NCI-H1105 treated with DMSO at 0.1 percent for 48 hours (cell line): ENCODE results near the gene CNTNAP2.

ENCODE experiments used
- DNase-seq: peaks from one replicate; lab custom pipeline; 2025; lab: John Stamatoyannopoulos, UW

The CNTNAP2 gene

DNA sequence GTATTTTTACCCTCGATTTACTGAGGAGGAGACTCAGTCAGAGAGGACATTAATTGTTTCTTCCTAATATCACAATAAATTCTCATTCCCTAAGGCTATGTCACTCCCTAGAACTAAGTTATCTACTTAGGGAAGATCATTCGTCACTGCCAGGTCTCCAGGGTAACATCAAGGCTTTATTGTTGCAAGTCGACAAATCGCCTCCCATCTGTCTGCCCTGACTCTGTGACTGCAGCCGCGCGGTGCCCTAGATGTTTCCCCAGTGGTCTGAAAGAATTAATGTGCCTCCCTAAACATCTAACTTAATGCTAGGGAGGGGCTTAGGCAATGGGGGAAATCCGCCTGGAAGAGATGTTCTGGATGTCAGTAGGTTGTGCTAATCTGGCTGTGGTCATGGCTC, 1915.2 kb downstream of the CNTNAP2 start:
- no peak for DNase-seq

DNA sequence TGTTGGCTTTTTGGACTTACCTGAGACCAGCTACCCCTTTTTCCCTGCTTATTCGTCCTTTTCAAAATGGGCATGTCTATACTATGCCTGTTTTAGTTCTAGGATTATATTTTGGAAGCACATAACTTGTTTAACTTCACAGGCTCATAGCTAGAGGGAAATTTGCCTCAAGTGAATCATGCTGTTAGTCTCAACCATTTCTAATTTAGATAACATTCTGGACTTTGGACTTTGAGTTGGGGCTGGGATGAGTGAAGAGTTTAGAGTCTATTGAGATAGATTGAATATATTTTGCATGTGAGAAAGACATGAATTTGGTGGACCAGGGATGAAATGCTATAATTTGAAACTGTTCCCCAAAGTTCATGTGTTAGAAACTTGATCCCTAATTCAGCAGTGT, 1919.3 kb downstream of the CNTNAP2 start:
- no peak for DNase-seq

DNA sequence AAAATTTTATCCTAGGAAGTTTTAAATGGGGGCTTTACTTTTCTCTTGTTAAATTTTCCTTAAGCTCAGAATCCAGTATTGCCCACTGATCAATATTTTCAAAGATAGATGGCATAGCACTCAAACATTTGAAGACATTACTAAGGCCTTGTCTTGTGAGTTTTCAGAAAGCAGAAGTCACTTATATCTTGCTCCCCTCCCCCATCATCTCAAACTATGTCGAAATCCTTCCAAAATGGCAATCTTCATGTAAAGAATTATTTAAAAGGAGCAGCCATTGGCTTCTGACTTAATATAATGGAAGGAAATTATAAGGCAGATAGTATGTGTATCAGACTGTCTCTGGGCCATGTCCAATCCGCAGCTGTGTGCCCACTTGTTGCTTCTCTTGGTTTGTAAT, 1920.4 kb downstream of the CNTNAP2 start:
- DNase-seq: no peak

- DNase-seq: no peak
Observed at GRCh38 chr7:148041156-148041555, 1924.6 kb downstream of the CNTNAP2 start.

DNA sequence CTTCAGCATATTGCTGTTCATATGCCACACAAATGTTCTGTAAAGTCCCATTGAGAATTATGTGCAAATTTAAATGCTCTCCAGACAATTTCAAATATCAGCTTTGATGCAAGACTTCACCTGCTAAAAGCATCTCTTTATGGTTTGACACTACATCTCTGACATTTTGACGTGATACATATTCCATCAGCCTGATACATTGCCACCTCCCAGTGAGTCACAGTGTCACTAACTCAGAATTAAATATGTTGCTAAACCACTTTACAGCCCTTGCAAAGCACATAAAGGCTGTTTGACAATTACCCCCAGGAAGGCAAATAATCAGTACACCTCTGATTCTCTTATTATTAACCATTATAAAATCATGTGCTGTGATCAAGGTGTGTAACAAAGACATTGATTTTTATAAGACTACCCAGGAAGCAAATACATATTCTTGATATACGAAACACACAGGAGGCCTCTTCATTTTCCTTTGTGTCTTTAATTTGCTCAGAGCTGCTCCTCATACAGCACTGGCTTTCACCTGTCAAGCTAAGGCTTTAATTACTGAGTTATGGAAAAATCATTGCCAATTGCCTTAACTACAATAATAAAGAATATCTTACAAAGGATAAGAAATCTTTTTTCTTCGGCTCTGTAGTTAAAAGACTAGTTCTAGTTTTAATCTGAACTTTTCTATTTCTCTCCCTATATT, 1926.5 kb downstream of the CNTNAP2 start:
- peak; percentile 95 for DNase-seq

DNA sequence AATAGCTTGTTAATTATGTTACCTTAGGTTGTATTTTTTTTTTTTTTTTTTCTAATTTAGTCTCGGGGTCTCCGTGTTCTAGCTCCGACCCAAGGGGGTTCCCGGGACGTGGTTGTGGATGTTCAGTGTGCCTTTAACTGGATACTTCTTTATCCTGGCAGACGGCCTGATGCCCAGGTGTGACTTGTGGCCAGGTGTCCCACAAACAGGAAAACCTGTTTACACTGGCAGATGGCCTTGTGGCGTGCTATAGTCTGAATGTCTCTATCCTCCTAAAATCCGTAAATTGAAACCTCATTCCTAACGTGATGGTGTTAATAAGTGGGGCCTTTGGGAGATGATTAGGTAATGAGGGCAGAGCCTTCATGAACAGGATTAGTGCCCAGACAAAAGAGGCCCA, 1927.6 kb downstream of the CNTNAP2 start:
- peak; percentile 93 for DNase-seq

- DNase-seq: peak; percentile 94
Observed at GRCh38 chr7:148045521-148045920, 1928.9 kb downstream of the CNTNAP2 start.

GRCh38 chr7:148049068-148049467, 1932.5 kb downstream of the CNTNAP2 start:
- DNase-seq: no peak

DNA sequence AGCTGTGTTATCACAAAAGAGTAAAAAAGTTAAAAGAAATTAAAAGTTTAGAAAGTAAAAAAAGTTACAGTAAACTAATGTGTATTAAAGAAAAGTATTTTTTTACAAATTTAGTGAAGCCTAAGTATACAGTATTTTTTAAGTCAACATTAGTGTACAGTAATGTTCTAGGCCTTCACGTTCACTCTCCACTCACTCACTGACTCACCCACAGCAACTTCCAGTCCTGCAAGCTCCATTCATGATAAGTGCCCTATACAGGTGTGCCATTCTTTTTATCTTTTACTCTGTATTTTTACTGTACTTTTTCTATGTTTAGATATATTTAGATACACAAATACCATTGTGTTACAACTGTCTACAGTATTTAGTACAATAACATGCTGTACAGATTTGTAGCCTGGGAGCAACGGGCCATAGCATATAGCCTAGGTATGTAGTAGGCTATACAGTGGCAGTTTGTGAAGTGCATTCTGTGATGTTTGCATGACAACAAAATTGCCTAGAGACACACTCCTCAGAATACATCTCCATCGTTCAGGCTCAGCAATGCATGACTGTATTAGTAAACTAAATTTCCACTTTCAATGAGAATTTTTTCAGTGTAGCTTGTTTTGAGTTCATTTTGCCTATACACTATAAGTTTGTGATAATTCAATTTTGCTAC, 1934.0 kb downstream of the CNTNAP2 start:
- peak; percentile 64 for DNase-seq

DNA sequence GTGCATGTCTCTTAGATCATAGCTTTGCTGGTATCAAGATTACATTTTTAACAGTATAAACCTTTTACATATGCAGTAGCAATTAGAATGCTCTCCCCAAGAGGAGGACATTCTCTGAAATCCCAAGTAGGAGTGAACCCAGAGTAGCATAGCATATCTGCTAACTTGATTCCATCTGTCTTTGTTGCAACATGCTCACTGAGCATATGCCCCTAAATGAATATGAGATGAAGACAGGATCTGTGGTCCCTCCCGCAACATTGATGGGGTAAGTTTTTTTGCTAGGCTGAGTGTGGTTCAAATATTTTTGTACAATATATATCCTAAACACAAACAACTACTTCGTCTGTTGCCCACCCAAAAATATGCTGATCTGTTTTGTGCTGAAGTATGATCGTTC, 1939.8 kb downstream of the CNTNAP2 start:
- DNase-seq: no peak

DNA sequence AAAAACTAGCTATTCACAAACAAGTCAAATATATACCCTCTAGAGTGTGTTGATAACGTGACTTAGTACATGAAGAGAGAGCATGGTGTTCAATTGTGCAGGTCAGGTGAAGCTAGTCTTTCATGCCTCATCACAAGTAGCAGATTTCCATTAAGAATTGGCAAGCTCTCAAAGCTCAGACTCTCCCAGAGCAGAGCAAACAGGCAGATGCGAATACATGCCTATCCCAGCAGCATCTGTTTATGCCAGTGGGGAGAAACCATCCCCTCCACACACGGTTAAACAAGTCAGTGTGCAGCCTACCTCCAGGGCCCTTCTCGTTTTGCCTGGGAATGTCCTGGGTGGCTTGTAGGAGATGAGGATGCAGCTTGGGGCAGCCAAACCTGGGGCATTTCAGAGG, 1941.5 kb downstream of the CNTNAP2 start:
- peak; percentile 96 for DNase-seq

GRCh38 chr7:148058753-148059152, 1942.2 kb downstream of the CNTNAP2 start:
- no peak for DNase-seq

- DNase-seq: no peak
Observed at GRCh38 chr7:148060724-148061123, 1944.1 kb downstream of the CNTNAP2 start.

GRCh38 chr7:148078111-148078510, 1961.5 kb downstream of the CNTNAP2 start:
- DNase-seq: peak; percentile 73

GRCh38 chr7:148079206-148080080, 1962.8 kb downstream of the CNTNAP2 start:
- no peak for DNase-seq

- DNase-seq: no peak
Observed at GRCh38 chr7:148083448-148083847, 1966.8 kb downstream of the CNTNAP2 start.

GRCh38 chr7:148084138-148084537, 1967.5 kb downstream of the CNTNAP2 start:
- peak; percentile 80 for DNase-seq

GRCh38 chr7:148091882-148092281, 1975.3 kb downstream of the CNTNAP2 start:
- DNase-seq: no peak

DNA sequence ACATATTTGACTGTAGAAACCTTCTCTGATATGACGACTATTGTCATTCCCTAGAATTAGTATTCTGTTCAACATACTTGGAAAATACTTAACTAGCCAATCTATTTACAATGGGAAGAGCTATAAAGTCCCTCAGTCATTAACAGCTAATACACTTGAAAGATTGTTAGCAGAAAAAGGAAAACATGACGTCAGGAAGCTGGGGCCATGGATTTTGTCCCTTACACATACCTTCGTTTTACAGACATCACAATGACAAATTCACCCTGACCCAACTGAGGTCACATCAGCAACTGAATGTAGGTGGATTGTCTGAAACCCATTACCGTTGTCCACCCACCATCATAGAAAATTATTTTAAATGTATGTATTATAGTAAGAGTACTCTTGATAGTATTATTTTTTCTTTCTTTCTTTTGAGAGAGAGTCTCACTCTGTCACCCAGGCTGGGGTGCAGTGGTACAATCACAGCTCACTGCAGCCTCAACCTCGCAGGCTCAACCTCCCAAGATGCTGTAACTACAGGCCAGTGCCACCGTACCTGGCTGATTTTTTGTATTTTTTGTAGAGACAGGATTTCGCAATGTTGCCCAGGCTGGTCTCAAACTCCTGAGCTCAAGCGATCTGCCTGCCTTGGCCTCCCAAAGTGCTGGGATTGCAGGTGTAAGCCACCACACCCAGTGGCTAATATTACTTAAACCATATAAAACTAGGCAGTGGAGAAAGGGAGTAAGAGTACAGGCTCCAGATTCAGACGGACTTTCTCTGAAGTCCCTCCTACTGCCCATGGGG, 1977.0 kb downstream of the CNTNAP2 start:
- no peak for DNase-seq

GRCh38 chr7:148095066-148095465, 1978.5 kb downstream of the CNTNAP2 start:
- no peak for DNase-seq

- DNase-seq: no peak
Observed at GRCh38 chr7:148104136-148104716, 1987.6 kb downstream of the CNTNAP2 start.

GRCh38 chr7:148104924-148105323, 1988.3 kb downstream of the CNTNAP2 start:
- no peak for DNase-seq
